Measurements from ENCODE around the gene EIF4EBP3.

DNA sequence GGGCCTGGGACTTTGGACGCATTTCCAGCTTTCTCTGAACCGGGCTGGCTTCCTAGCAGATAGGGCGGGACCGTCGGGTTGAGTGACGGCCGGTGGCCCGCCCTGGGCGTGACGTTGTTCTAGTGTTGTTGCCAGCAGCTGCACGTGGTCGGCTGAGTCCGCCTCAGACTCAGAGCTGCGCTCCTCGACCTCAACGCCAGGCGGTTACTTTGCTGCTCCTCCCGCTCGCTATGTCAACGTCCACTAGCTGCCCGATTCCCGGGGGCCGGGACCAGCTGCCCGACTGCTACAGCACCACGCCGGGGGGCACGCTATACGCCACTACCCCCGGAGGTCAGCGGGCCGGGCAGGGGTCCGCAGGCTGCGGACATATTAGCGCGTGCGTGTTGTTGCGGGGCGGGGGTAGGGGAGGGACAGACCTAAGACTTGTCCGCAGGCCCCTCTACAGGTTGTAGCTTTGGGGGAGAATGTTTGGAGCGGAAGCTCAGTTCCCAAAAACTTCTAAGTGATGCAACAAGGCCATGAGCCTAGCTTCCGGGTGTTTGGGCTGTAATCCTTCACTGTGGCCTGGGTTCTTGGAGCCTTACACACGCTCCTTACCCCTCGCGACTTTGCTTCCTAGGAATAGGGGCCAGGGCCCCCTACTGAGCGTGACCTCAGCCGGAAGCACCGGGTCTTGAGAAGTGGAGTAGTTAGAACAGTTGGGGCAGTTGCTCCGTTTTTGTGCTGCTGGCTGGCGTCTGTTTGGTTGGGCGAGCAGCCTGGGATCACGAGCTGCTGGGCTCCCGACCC is at the start of gene EIF4EBP3:
- TF ChIP-seq CTCF (IDR thresholded peaks at IDR 0.05) = peak in 1 of 3 experiments; percentile 86
- TF ChIP-seq POLR2AphosphoS5 (IDR thresholded peaks at IDR 0.05; ENCODE audit: insufficient read depth in 1 of 2, low read depth in 1 of 2) = peak; percentile 67 to 97
- TF ChIP-seq POLR2A (IDR thresholded peaks at IDR 0.05) = peak; percentile 46 to 76

All from vagina (tissue), 2 donors.